HS-27A (cell line): ENCODE data around the gene TMEM232.
"Not testable (repeated sequence)": the region's sequence is repeated elsewhere in the genome, so short reads cannot be mapped to it uniquely, and the experiment has no call there.

Experiments used
- DNase-seq: peaks from one replicate; pipeline ENCODE4 v3.0.0-alpha.2; 2012; ENCODE audit warnings: low read depth, missing footprints

The TMEM232 gene

GRCh38 chr5:110707260-110707844, 19.1 kb downstream of the TMEM232 start:
- DNase-seq = no peak

DNA sequence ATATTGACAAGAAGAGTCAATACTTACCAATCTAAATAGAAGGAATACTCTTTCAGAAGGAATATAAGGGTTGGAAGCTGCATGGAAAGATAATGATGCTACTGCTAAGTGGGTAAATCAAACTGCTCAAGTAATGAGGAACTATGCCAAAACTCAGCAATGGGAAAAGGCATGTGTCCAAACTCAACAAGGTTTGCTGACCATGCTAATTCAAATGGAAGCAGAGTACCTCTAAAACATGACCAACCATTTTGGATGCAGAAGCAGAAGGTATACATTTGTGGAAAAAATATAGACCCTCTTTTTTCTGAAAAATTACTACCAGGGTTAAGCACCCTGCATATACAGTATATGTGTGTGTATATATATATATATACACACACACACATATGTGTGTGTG, 21.1 kb downstream of the TMEM232 start:
- DNase-seq = no peak

DNA sequence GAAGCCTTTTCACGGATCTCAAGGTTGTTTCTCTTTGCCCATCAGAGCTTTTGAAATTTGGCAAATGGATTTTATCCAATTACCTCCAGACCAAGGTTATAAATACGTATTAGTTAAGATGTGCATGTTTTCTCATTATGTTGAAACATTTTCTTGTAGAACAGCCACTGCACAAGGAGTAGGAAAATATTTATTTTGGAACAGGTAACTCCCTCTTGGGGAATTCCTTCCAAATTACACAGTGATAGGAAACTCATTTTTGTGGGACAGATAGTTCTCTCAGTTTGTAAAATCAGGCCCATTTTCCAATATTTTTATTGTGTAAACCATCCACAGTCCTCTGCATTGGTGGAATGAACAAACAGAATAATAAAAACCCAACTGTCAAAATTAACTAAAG, 23.0 kb downstream of the TMEM232 start:
- no peak for DNase-seq

DNA sequence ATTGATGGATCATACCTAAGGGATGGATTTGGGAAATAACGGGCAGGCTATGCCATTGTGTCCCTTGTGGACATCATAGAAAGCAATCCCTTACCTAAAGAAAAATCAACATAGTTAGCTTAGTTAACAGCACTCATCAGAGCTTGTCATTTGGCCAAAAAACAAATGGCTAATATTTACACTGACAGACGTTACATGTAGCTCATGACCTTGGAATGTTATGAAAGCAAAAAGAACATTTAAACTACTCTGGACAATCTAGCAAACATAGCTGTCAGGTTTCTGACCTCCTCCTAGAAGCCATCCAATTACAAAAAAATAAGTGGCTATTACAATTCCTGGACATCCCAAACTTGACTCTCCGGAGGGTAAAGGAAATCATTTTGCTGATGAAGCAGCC, 23.8 kb downstream of the TMEM232 start:
- DNase-seq = no peak

GRCh38 chr5:110702300-110702699, 24.2 kb downstream of the TMEM232 start:
- DNase-seq = no peak

DNA sequence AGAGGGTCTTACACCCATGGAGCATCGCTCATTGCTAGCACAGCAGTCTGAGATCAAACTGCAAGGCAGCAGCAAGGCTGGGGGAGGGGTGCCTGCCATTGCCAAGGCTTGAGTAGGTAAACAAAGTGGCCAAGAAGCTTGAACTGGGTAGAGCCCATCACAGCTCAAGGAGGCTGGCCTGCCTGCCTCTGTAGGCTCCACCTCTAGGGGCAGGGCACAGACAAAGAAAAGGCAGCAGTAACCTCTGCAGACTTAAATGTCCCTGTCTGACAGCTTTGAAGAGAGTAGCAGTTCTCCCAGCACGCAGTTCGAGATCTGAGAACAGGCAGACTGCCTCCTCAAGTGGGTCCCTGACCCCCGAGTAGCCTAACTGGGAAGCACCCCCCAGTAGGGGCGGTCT, 33.8 kb downstream of the TMEM232 start:
- not testable (repeated sequence) for DNase-seq

DNA sequence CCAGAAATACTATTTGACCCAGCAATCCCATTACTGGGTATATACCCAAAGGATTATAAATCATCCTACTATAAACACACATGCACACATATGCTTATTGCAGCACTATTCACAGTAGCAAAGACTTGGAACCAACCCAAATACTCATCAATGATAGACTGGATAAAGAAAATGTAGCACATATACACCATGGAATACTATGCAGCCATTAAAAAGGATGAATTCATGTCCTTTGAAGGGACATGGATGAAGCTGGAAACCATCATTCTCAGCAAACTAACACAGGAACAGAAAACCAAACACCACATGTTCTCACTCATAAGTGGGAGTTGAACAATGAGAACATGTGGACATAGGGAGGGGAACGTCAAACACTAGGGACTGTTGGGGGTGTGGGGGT, 35.9 kb downstream of the TMEM232 start:
- not testable (repeated sequence) for DNase-seq

- no peak for DNase-seq
Measured at GRCh38 chr5:110687485-110687884, 39.0 kb downstream of the TMEM232 start.

GRCh38 chr5:110686270-110686669, 40.2 kb downstream of the TMEM232 start:
- no peak for DNase-seq

DNA sequence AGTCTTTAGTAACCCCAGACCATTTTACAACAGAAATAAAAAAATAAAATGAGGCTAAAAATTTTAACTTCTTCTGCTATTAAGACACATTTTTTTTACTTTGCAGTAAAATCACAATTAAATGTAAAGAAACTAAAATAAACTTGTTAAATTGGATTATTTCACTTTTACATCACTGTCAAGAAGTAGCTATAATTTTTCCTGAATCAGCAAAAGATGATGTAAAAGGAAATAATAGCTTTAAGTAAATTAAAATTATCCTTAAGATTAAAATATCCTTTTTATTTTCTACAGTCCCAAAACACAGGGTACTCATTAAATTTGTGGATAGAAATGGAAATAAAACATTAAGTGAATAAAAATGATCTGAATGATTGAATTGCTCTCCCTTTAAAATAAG, 44.5 kb downstream of the TMEM232 start:
- DNase-seq = no peak

DNA sequence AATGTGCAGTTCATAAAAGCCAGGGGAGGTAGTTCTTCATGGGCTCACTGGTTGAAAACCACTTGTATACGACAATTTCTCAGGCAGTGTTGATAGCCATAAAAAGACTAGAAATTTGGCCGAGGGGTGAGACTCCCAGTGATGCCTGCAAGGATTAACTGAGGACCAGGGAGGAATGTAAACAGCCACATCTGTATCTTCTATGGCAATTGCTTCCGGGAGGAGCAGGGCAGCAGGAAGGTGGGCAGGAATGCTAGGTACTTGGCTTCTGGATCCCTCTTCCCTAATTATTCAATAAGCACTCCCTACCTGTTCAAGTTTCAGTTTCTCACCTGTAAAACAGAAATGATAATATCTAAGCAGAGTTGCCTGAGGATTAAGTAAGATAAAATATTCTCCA, 45.4 kb downstream of the TMEM232 start:
- DNase-seq = no peak

DNA sequence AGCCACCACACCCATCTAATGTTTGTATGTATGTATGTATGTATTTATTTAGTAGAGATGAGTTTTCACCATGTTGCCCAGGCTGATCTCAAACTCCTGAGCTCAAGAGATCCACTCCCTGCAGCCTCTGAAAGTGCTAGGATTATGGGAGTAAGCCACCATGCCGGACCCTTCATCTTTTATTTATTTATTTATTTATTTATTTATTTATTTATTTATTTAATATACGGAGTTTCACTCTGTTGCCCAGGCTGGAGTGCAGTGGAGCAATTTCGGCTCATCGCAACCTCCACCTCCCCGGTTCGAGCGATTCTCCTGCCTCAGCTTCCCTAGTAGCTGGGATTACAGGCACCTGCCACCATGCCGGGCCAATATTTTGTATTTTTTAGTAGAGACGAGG, 49.9 kb downstream of the TMEM232 start:
- not testable (repeated sequence) for DNase-seq

DNA sequence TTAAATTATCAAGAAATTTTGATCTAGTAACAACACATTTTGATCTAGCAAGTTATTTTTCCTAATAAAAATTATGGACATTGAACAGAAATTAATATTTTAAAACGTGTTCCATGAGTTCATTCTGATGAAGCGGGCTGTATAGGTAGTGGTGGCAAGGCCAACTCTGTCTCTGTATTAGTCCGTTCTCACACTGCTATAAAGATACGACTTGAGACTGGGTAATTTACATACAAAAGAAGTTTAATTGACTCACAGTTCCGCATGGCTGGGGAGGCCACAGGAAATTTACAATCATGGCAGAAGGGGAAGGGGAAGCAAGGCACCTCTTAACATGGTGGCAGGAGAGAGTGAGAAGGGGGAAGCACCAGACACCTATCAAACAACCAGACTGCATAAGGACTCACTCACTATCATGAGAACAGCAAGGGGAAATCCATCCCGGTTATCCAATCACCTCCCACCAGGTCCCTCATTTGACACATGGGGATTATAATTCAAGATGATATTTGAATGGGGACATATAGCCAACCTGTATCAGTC, 61.2 kb downstream of the TMEM232 start:
- no peak for DNase-seq

GRCh38 chr5:110663525-110663924, 62.9 kb downstream of the TMEM232 start:
- no peak for DNase-seq

DNA sequence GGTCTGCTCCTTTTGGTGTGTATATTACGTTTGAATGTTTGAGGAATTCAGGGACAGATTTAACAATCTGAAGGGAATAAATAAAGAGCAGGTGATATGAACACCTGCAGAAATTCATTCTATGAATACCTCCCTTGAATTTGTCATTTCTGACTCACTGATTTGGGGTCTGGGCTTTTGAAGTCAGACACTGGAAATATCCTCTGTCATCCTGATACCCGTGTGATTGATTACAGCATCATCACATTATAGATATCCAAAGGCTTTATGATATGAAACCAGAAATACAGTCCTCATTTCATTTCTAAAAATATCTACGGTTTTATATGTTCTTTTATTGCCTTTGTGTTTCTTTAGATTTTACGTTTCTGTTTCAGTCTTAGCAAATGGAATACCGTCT, 68.5 kb downstream of the TMEM232 start:
- DNase-seq = no peak

GRCh38 chr5:110653231-110653970, 73.1 kb downstream of the TMEM232 start:
- DNase-seq = no peak

DNA sequence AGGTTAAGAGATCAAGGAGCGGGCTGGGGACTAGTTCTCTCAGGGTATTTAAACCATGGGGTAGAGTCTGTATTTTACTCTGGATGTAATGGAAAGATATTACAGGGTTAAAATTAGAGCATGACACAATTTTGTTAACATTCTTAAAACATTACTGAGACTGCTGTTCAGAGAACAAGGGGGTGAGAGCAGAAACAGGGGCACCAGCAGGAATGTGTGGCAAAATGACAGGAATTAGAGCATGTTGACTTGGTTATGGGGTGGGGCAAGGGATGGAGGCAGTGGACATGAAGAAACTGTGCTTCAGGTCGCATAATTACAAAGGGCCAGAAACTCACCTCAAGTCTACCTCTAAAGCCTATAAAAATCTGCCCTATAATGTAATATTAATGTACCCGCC, 75.0 kb downstream of the TMEM232 start:
- peak; percentile 7 for DNase-seq

DNA sequence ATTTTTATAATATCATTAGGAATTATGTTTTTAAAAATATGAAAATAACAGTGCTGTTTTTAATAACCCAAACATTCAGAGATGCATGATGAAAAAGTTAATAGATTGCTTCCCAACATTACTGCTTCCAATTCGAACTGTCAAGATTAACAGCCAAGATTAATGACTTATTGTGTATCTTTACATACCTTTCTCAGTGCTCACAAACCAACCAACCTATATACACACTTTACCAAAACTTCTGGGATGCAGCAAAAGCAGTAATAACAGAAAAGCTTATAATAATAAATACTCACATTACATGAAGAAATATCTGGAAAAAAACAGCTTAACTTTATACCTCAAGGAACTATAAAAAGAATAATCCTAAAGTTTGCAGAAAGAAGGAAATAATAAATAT, 82.1 kb downstream of the TMEM232 start:
- no peak for DNase-seq

- no peak for DNase-seq
Measured at GRCh38 chr5:110638970-110639902, 87.2 kb downstream of the TMEM232 start.

DNA sequence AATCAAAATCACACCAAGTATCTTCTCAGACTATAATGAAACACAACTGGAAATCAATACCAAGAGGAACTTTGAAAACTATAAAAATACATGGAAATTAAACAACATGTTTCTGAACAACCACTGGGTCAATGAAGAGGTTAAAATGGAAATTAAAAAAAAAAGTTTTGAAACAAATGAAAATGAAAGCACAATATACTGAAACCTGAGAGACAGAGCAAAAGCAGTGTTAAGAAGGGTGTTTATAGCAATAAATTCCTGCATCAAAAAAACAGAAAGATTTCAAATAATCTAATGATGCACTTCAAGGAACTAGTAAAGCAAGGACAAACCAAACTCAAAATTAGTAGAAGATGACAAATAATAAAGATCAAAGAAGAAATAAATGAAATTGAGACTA, 92.0 kb downstream of the TMEM232 start:
- DNase-seq = no peak

DNA sequence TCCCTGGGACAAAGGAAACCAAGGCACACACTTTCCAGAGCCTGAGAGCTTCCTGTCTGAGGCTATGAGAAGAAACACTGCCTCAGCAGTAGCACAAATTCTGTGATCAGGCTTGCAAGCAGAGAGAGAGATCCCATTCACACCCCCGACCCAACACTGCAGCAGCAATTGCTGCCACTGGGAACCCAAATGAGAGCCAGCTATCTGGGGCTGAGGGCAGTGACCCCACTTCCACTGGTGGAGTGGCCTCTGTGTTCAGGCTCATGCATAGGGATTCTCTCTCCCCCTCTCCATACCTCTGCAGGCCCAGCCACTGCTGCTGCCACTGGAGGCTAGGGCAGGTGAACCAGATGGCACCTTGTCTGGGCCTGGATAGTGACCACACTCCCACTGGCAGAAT, 95.2 kb downstream of the TMEM232 start:
- no peak for DNase-seq

GRCh38 chr5:110630350-110630749, 96.1 kb downstream of the TMEM232 start:
- DNase-seq = no peak
